Measurements from ENCODE around the gene KDM6B.

DNA sequence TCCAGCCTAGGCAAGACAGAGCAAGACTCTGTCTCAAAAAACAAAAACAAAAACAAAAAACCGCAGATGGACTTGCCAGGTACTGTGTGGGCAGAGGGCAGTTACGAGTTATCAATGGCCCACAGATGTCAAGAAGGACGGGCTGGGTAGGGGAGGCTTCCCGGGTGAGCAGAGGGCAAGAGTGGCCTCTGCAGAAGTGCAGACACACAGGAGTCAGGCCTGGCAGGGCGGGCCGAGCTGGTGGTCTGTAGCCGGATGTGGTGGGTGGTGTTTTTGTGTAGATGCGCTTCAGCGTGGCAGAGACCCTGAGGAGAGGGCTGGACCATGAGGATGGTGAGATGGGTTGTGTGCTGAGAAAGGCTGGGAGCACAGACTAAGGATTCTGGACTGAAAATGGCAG, 44.9 kb upstream of the KDM6B start:
- TF ChIP-seq POLR2A (IDR thresholded peaks at IDR 0.05; ENCODE audit: low read length) (no peak), GATA1 (IDR thresholded peaks at IDR 0.05; ENCODE audit: low read depth, low read length) (no peak)
